H9 (cell line): ENCODE data around the gene RBFOX1. TPM values are rescaled to one million over a fixed set of nuclear protein-coding genes. Genes with fewer than 3 reads are reported as not detected.

Source experiments
- DNase-seq: peaks from one replicate; pipeline ENCODE4 v3.0.0-alpha.2; 2017
- H2AFZ ChIP-seq: one replicate; pipeline ENCODE4 v1.6.1; 2013; ENCODE audit warnings: mild to moderate bottlenecking, low read length, control low read depth, moderate library complexity
- H2AK5ac ChIP-seq: 2 replicates; pipeline ENCODE4 v1.6.1; 2013; ENCODE audit warnings: low read length, control low read depth, mixed read lengths; ENCODE audit not compliant: insufficient read length
- H2BK120ac ChIP-seq: one replicate; pipeline ENCODE4 v1.6.1; 2013; ENCODE audit warnings: low read depth, mild to moderate bottlenecking, low read length, control low read depth, inconsistent platforms; ENCODE audit not compliant: poor library complexity, severe bottlenecking
- H2BK12ac ChIP-seq: 2 replicates; pipeline ENCODE4 v1.6.1; 2013; ENCODE audit warnings: low read length, control low read depth, mixed read lengths, low read depth; ENCODE audit not compliant: insufficient read length
- H2BK15ac ChIP-seq: 2 replicates; pipeline ENCODE4 v1.6.1; 2013; ENCODE audit warnings: low read depth, low read length, control low read depth
- H2BK20ac ChIP-seq: one replicate; pipeline ENCODE4 v1.6.1; 2013; ENCODE audit warnings: low read depth, mild to moderate bottlenecking, low read length, control low read depth, inconsistent platforms; ENCODE audit not compliant: poor library complexity, severe bottlenecking
- H2BK5ac ChIP-seq: 2 replicates; pipeline ENCODE4 v1.6.1; 2013; ENCODE audit warnings: low read length, control low read depth, mixed read lengths; ENCODE audit not compliant: insufficient read length
- H3K14ac ChIP-seq: 2 replicates; pipeline ENCODE4 v1.6.1; 2013; ENCODE audit warnings: low read length, control low read depth; ENCODE audit not compliant: insufficient read depth
- H3K18ac ChIP-seq: 2 replicates; pipeline ENCODE4 v1.6.1; 2013; ENCODE audit warnings: low read depth, mild to moderate bottlenecking, mixed read lengths, low read length, control low read depth; ENCODE audit not compliant: insufficient read length
- H3K23ac ChIP-seq: 2 replicates; pipeline ENCODE4 v1.6.1; 2013; ENCODE audit warnings: low read length, control low read depth, mixed read lengths, low read depth; ENCODE audit not compliant: insufficient read length
- H3K23me2 ChIP-seq: 2 replicates; pipeline ENCODE4 v1.6.1; 2013; ENCODE audit warnings: low read depth, mild to moderate bottlenecking, mixed read lengths, low read length, control low read depth; ENCODE audit not compliant: insufficient read length, poor library complexity, severe bottlenecking
- H3K27ac ChIP-seq: 2 replicates; pipeline ENCODE4 v1.5.1; 2013; ENCODE audit warnings: low read length, control low read depth, mixed read lengths, low read depth; ENCODE audit not compliant: insufficient read length
- H3K27me3 ChIP-seq: 2 replicates; pipeline ENCODE4 v1.6.1; 2013; ENCODE audit warnings: low read length, control low read depth, inconsistent platforms; ENCODE audit not compliant: insufficient read depth
- H3K4ac ChIP-seq: 2 replicates; pipeline ENCODE4 v1.6.1; 2013; ENCODE audit warnings: low read depth, mild to moderate bottlenecking, control low read depth, inconsistent platforms, low read length, moderate library complexity
- H3K4me1 ChIP-seq: 2 replicates; pipeline ENCODE4 v1.6.1; 2013; ENCODE audit warnings: low read length, control low read depth, inconsistent platforms; ENCODE audit not compliant: insufficient read depth
- H3K4me2 ChIP-seq: 2 replicates; pipeline ENCODE4 v1.6.1; 2013; ENCODE audit warnings: low read length, control low read depth, mixed read lengths; ENCODE audit not compliant: insufficient read length, insufficient read depth
- H3K56ac ChIP-seq: 2 replicates; pipeline ENCODE4 v1.6.1; 2013; ENCODE audit warnings: low read depth, mild to moderate bottlenecking, mixed read lengths, low read length, control low read depth; ENCODE audit not compliant: insufficient read length
- H3K79me1 ChIP-seq: 2 replicates; pipeline ENCODE4 v1.6.1; 2013; ENCODE audit warnings: low read depth, mild to moderate bottlenecking, moderate library complexity, low read length, control low read depth, inconsistent platforms; ENCODE audit not compliant: insufficient read depth, poor library complexity, severe bottlenecking
- H3K79me2 ChIP-seq: 2 replicates; pipeline ENCODE4 v1.6.1; 2013; ENCODE audit warnings: low read length, control low read depth, inconsistent platforms; ENCODE audit not compliant: insufficient read depth
- H3K9ac ChIP-seq: 2 replicates; pipeline ENCODE4 v1.6.1; 2013; ENCODE audit warnings: low read length, control low read depth, mixed read lengths; ENCODE audit not compliant: insufficient read length; ENCODE audit errors: extremely low read depth
- H3K9me3 ChIP-seq: one replicate; pipeline ENCODE4 v1.6.1; 2013; ENCODE audit warnings: low read depth, low read length, inconsistent platforms; ENCODE audit not compliant: control insufficient read depth
- H3T11ph ChIP-seq: one replicate; pipeline ENCODE4 v1.6.1; 2013; ENCODE audit warnings: mild to moderate bottlenecking, low read length, control low read depth, inconsistent platforms
- H4K20me1 ChIP-seq: one replicate; pipeline ENCODE4 v1.6.1; 2013; ENCODE audit not compliant: control insufficient read depth, insufficient read length, insufficient read depth
- H4K5ac ChIP-seq: 2 replicates; pipeline ENCODE4 v1.6.1; 2013; ENCODE audit warnings: low read depth, mild to moderate bottlenecking, mixed read lengths, low read length, control low read depth; ENCODE audit not compliant: insufficient read length
- H4K8ac ChIP-seq: replicated peaks from 2 replicates; pipeline ENCODE4 v1.6.1; 2013; ENCODE audit warnings: low read length, control low read depth, mixed read lengths, low read depth; ENCODE audit not compliant: insufficient read length
- H4K91ac ChIP-seq: 2 replicates; pipeline ENCODE4 v1.6.1; 2013; ENCODE audit warnings: low read depth, mild to moderate bottlenecking, moderate library complexity, mixed read lengths, low read length, control low read depth; ENCODE audit not compliant: insufficient read length
- H3K27ac Mint-ChIP-seq, 3 experiments: 2 replicates in 2 of 3; 3 replicates in 1 of 3; pipeline ENCODE4 v1.8.0; 2020 to 2021; ENCODE audit warnings: mixed read lengths in 3 of 3, mild to moderate bottlenecking in 1 of 3, moderate library complexity in 1 of 3
- H3K27me3 Mint-ChIP-seq: 2 replicates; pipeline ENCODE4 v1.8.0; 2021; ENCODE audit warnings: low read depth, mild to moderate bottlenecking, moderate library complexity, mixed read lengths
- H3K36me3 Mint-ChIP-seq, 3 experiments: 2 replicates in 2 of 3; 3 replicates in 1 of 3; pipeline ENCODE4 v1.8.0; 2020 to 2021; ENCODE audit warnings: low read depth in 3 of 3, mixed read lengths in 3 of 3; ENCODE audit not compliant: insufficient read depth in 1 of 3
- H3K4me1 Mint-ChIP-seq, 2 experiments: 2 replicates each; pipeline ENCODE4 v1.8.0; 2020; ENCODE audit warnings: mixed read lengths in 2 of 2
- H3K4me3 Mint-ChIP-seq, 2 experiments: 2 replicates in 1 of 2; 3 replicates in 1 of 2; pipeline ENCODE4 v1.8.0; 2020 to 2021; ENCODE audit warnings: mild to moderate bottlenecking in 2 of 2, mixed read lengths in 2 of 2, moderate library complexity in 1 of 2
- H3K9me3 Mint-ChIP-seq, 2 experiments: 2 replicates in 1 of 2; 3 replicates in 1 of 2; pipeline ENCODE4 v1.8.0; 2020; ENCODE audit warnings: mild to moderate bottlenecking in 2 of 2, mixed read lengths in 2 of 2, moderate library complexity in 1 of 2
- CTCF ChIP-seq: fragments of 200-600 bp; sonication (generic); conservative IDR thresholded peaks from 3 replicates; pipeline ENCODE4 v1.8.0; 2021; ENCODE audit warnings: antibody characterized with exemption, mild to moderate bottlenecking
- WGBS: extraction: QIAGEN DNeasy Blood & Tissue Kit; methylation state at CpG from one replicate; pipeline ENCODE4 v1.1.7; 2013; ENCODE audit warnings: missing lambda C conversion rate, low lambda C conversion rate, mixed read lengths; ENCODE audit not compliant: insufficient read length; ENCODE audit errors: extremely low coverage; 5-methylcytosine and 5-hydroxymethylcytosine counted together
- total RNA-seq: library from RNA; stranded (reverse); gene quantifications from 2 replicates; pipeline ENCODE4 v1.2.1, GENCODE V29; 2021

Gene RBFOX1
- total RNA-seq, 1 experiment from 2014 or later, result 2.0 TPM

GRCh38 chr16:7393680-7394079, 61.0 kb downstream of the RBFOX1 start:
- Histone ChIP-seq H3K14ac (no peak overlapping the region), H3K9me3 (no peaks in the 10 kb centered on the region), H3K56ac (no peak overlapping the region), H3K23ac (no peak overlapping the region), H2AK5ac (no peak overlapping the region), H3K79me2 (no peaks in the 10 kb centered on the region), H2AFZ (no peak overlapping the region), H3K23me2 (no peaks in the 10 kb centered on the region), H2BK15ac (no peak overlapping the region), H3K9ac (no peak overlapping the region), H2BK20ac (no peak overlapping the region), H4K20me1 (no peaks in the 10 kb centered on the region), H3T11ph (no peak overlapping the region), H3K4me2 (no peak overlapping the region), H4K5ac (no peak overlapping the region), H3K79me1 (no peaks in the 10 kb centered on the region), H2BK12ac (no peak overlapping the region), H3K27ac (no peak overlapping the region), H3K4ac (no peak overlapping the region), H4K8ac (no peak overlapping the region), H3K4me1 (no peaks in the 10 kb centered on the region), H3K18ac (no peak overlapping the region), H3K27me3 (no peaks in the 10 kb centered on the region), H4K91ac (no peak overlapping the region), H2BK120ac (no peak overlapping the region), H2BK5ac (no peak overlapping the region)
- Mint-ChIP-seq H3K4me3 (no peak overlapping the region), H3K4me1 (peaks cover 0 to 2% of the 10 kb centered on the region in 2 experiments; a peak in 2 of 4 replicates), H3K27ac (no peak overlapping the region; a peak in 1 of 7 replicates), H3K27me3 (no peaks in the 10 kb centered on the region), H3K9me3 (peaks cover 3 to 4% of the 10 kb centered on the region in 2 experiments; a peak in 4 of 5 replicates), H3K36me3 (peaks cover 0 to 4% (median 4%) of the 10 kb centered on the region in 3 experiments; a peak in 2 of 7 replicates)
- no peak for TF ChIP-seq CTCF
- no CpG with 5 or more reads among the region's 4 CpGs for WGBS
- no peak for DNase-seq
